ENCODE measurements around the gene ASB5.
"Not testable (repeated sequence)": the region's sequence is repeated elsewhere in the genome, so short reads cannot be mapped to it uniquely, and the experiment has no call there.

The ASB5 gene

GRCh38 chr4:176276710-176277109, 7.7 kb upstream of the ASB5 start:
- no peak for DNase-seq

GRCh38 chr4:176274441-176274840, 5.4 kb upstream of the ASB5 start:
- DNase-seq: no peak

- DNase-seq: no peak
Observed at GRCh38 chr4:176273736-176274135, 4.7 kb upstream of the ASB5 start.

GRCh38 chr4:176272799-176273198, 3.8 kb upstream of the ASB5 start:
- no peak for DNase-seq

- no peak for DNase-seq
Observed at GRCh38 chr4:176271749-176272148, 2.7 kb upstream of the ASB5 start.

GRCh38 chr4:176270669-176271068, 1.6 kb upstream of the ASB5 start:
- DNase-seq: no peak

GRCh38 chr4:176266026-176266425, 3.0 kb downstream of the ASB5 start:
- no peak for DNase-seq

GRCh38 chr4:176262243-176262642, 6.8 kb downstream of the ASB5 start:
- no peak for DNase-seq

- DNase-seq: no peak
Observed at GRCh38 chr4:176261481-176261880, 7.5 kb downstream of the ASB5 start.

GRCh38 chr4:176261018-176261417, 8.0 kb downstream of the ASB5 start:
- DNase-seq: no peak

- DNase-seq: no peak
Observed at GRCh38 chr4:176259330-176260090, 9.5 kb downstream of the ASB5 start.

GRCh38 chr4:176258135-176258534, 10.9 kb downstream of the ASB5 start:
- no peak for DNase-seq

- no peak for DNase-seq
Observed at GRCh38 chr4:176256921-176257320, 12.1 kb downstream of the ASB5 start.

- DNase-seq: no peak
Observed at GRCh38 chr4:176242764-176243347, 26.2 kb downstream of the ASB5 start.

GRCh38 chr4:176241703-176242102, 27.3 kb downstream of the ASB5 start:
- DNase-seq: no peak

GRCh38 chr4:176238826-176239225, 30.2 kb downstream of the ASB5 start:
- DNase-seq: no peak

- DNase-seq: no peak
Observed at GRCh38 chr4:176238157-176238610, 30.8 kb downstream of the ASB5 start.

GRCh38 chr4:176236946-176237345, 32.1 kb downstream of the ASB5 start:
- DNase-seq: no peak

GRCh38 chr4:176230836-176231235, 38.2 kb downstream of the ASB5 start:
- no peak for DNase-seq

GRCh38 chr4:176229645-176230044, 39.4 kb downstream of the ASB5 start:
- no peak for DNase-seq

- DNase-seq: no peak
Observed at GRCh38 chr4:176226736-176227135, 42.3 kb downstream of the ASB5 start.

- no peak for DNase-seq
Observed at GRCh38 chr4:176223561-176223960, 45.5 kb downstream of the ASB5 start.

GRCh38 chr4:176222149-176222548, 46.9 kb downstream of the ASB5 start:
- DNase-seq: no peak

GRCh38 chr4:176217510-176217909, 51.5 kb downstream of the ASB5 start:
- DNase-seq: no peak

GRCh38 chr4:176212351-176212750, 56.7 kb downstream of the ASB5 start:
- DNase-seq: not testable (repeated sequence)
